Activated T-cell treated with anti-CD3 and anti-CD28 coated beads, Interleukin-2, amount 50 U/mL, for 1 hour (primary cell): ENCODE measurements around the gene HOXD8.

Experiments used
- DNase-seq: peaks from one replicate; pipeline ENCODE4 v3.0.0-alpha.2; 2020

The HOXD8 gene

GRCh38 chr2:176160986-176161824, 31.7 kb downstream of the HOXD8 start:
- no peak for DNase-seq

DNA sequence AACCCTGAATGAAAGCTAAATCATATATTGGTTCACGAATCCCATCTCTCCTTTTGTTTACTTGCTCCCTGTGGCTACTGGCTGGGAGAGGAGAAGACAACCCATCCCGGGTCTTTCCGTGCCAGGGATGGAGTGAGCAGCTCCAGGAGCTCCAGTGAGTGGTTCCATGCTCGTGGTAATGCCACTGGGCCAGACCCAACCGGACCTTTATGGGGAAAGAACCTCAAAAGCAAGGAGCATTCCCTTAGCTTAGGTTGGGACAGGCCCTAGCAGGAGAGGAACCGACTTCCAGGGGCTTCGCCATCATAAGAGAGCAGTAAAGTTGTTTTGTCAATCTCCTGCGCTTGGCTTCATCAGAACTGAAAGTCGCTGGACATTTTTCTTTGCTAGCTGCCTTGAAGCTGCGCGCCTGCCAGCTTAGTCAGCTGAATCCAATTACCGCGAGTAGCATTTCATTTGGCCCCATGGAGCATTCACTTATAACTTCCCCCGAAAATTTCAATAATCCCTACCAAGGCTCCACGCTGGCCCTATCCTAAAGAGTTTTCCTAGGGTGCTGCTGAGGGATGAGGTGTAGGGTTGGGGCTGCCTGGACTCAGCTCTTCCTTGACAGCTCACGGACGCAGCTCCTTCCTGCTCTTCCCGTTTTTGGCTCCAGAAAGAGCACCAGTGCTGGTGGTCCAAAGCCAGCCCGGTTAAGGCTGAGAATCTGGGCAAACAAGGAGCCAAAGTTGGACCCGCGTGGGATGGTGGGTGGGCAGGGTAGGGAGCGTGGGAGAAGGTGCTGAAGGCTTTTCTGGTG, 32.5 kb downstream of the HOXD8 start:
- no peak for DNase-seq

DNA sequence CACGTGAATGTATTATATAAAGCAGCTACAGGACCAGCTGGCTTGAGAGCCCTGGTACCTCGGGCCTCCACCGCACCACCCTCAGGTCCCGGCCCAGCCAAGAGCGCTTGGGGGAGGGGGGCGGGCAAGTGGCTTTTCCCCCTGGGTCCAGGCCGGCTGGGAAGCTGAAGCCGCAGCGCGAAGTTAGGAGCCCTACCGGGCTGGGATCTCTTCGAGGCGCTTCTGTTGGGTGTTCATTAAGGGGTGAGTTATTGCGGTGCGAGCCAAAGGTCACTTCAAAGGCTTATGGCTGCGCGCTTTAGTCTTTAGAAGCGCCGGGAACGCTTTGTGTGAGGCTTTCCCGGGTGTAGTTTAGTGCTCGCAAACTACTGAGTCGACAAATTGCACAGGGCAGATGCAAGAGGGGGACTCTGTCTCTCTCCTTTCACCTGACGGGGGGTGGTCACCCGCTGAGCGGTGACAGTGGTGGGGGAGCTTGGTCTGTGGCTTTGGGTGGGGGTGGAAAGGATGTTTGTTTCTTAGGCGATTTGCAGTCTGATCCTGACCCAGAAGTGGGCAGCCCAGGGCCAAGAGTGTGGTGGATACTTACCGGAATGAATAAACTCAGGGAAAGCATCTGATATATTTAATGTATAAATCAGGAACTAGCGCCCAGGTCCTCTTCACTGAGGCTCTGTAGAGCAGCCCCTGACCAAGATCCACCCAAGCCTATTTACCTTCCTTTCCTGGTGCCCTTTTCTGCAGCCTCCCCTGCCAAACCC, 33.6 kb downstream of the HOXD8 start:
- DNase-seq, result no peak

DNA sequence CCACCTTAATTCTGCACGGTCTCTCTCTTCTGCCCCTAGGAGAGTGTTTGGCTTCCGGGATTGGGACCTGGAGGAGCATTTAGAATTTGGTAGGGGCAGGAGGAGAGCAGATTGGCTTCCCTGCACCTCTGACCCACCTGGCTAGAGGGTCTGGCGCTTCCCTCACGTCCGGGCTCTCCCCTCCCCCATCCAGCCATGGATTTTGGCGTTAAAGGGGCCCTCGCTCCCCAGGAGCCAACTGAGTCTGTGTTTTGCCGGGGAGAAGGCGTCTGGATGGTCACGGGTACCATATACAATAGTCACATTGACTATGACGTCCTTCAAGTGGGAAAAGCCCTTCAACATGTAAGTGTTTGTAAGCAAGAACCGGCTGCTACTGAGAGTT, 34.2 kb downstream of the HOXD8 start:
- no peak for DNase-seq

DNA sequence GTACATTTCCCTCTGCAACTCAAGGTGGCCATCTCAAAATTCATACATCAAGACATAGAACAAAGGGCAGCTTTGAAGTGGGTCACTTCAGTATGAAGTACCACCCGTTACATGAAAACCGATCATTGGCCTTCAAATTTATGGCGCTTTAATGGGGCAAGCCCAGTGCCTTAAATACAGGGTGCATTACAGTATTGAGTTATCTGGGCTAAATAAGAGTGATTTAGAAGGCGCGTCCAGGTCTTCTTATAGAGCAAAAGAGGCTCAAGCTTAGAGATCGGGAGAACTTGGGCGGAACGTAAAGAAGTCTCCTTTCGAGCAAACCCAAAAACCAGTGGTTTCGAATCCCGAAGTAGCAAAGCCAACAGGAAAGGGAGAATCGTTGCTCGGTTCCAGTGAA, 34.7 kb downstream of the HOXD8 start:
- DNase-seq, result no peak

GRCh38 chr2:176164611-176165369, 35.3 kb downstream of the HOXD8 start:
- no peak for DNase-seq

DNA sequence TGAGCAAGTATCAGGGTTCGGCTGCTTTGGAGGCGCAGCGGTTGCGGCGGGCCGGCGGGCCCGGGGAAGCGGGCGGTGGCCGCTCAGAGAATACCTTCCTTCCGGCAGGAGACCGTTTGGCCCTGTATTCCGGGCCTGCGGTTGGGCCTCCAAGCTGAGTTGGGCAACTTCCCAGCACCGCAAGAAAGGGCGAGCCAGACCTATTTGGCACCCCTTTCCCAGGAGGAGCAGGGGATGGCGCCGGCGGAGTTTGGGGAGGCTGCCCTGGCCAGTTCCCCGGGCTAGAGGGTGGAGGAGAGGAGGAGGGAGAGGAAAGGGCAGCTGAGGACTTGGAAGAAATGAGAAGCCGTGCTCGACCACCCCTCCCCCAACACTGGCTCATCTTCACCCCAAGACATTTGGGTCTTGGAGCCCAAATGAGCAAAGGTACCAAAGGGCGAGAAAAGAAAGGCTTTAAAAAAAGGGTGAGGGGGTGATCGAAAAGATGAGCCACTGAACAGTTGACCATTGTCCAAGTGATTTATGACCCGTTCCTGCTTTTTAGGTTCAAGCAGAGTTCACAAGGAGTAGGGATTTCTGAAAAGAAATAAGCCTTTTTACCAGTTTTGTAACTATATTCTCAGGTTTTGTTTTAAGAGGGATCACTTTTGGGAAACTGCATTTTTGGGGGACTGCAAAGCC, 36.0 kb downstream of the HOXD8 start:
- no peak for DNase-seq

GRCh38 chr2:176166272-176166671, 36.8 kb downstream of the HOXD8 start:
- no peak for DNase-seq

DNA sequence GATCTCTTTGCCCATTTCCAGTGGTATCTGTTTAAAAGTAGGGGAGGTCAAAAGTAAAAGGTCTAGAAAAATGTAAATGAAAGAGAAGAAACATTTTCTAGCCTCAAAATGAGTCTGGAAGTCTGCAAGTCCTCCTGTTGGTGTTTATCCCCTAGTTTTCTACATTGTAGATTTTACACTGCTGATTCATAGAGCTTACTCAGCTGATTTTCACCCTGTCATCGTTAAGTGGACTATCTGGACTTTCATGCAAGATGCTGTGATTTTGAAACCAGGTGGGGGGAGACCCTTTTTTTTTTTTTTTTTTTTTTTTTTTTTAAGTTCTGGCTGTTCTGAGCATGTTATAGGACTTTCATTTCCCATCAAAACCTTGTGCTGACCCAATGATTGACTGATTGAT, 37.9 kb downstream of the HOXD8 start:
- no peak for DNase-seq

DNA sequence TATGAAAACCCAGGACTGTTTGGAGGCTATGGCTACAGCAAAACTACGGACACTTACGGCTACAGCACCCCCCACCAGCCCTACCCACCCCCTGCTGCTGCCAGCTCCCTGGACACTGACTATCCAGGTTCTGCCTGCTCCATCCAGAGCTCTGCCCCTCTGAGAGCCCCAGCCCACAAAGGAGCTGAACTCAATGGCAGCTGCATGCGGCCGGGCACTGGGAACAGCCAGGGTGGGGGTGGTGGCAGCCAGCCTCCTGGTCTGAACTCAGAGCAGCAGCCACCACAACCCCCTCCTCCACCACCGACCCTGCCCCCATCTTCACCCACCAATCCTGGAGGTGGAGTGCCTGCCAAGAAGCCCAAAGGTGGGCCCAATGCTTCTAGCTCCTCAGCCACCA, 39.7 kb downstream of the HOXD8 start:
- DNase-seq, result no peak

GRCh38 chr2:176169711-176170110, 40.2 kb downstream of the HOXD8 start:
- DNase-seq, result no peak

- no peak for DNase-seq
Measured at GRCh38 chr2:176170602-176171305, 41.2 kb downstream of the HOXD8 start.

GRCh38 chr2:176171351-176172006, 42.0 kb downstream of the HOXD8 start:
- DNase-seq, result no peak

DNA sequence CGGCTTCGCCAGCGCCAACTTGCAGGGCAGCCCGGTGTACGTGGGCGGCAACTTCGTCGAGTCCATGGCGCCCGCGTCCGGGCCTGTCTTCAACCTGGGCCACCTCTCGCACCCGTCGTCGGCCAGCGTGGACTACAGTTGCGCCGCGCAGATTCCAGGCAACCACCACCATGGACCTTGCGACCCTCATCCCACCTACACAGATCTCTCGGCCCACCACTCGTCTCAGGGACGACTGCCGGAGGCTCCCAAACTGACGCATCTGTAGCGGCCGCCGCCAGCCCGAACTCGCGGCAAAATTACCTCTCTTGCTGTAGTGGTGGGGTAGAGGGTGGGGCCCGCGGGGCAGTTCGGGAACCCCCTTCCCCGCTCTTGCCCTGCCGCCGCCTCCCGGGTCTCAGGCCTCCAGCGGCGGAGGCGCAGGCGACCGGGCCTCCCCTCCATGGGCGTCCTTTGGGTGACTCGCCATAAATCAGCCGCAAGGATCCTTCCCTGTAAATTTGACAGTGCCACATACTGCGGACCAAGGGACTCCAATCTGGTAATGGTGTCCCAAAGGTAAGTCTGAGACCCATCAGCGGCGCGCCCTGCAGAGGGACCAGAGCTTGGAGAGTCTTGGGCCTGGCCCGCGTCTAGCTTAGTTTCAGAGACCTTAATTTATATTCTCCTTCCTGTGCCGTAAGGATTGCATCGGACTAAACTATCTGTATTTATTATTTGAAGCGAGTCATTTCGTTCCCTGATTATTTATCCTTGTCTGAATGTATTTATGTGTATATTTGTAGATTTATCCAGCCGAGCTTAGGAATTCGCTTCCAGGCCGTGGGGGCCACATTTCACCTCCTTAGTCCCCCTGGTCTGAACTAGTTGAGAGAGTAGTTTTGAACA, 42.7 kb downstream of the HOXD8 start:
- DNase-seq, result no peak

GRCh38 chr2:176172895-176173566, 43.5 kb downstream of the HOXD8 start:
- no peak for DNase-seq

- DNase-seq, result no peak
Measured at GRCh38 chr2:176173567-176174381, 44.3 kb downstream of the HOXD8 start.

DNA sequence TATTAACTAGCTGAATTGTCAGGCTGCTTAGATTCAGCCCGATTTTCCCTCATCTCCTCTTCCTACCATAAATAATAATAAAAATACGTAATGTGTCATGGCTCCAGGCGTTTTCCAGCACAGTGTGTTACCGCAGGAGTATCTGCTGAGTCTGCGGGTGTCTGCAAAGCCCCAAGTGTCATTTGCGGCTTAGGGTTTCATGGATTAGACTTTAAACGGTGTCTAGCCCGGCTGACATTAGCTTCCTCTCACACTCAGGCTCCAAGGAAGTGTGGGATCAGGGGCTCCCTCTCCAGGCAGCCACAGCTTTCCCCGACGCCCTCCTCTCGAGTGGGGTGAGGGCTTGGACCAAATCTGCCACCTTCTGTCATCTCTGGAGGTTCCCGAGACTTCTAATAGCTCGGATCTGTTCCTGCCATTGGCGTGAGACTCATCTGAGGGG, 44.9 kb downstream of the HOXD8 start:
- no peak for DNase-seq
